MM.1S (cell line): ENCODE measurements around the gene ANKRD13D.

Experiments
- DNase-seq: peaks from one replicate; pipeline ENCODE4 v3.0.0-alpha.2; 2015
- H2AFZ ChIP-seq: fragments of 300-600 bp; sonication (generic); 2 replicates; pipeline ENCODE4 v1.6.0; 2016; ENCODE audit warnings: antibody characterized with exemption, low read length
- H3F3A ChIP-seq: fragments of 300-600 bp; sonication (generic); 2 replicates; pipeline ENCODE4 v1.6.1; 2016; ENCODE audit warnings: mild to moderate bottlenecking, antibody characterized with exemption, low read length, moderate library complexity, mixed read lengths; ENCODE audit not compliant: insufficient read depth
- H3K27ac ChIP-seq: fragments of 300-600 bp; sonication (generic); 2 replicates; pipeline ENCODE4 v1.5.1; 2016; ENCODE audit warnings: mild to moderate bottlenecking, low read length
- H3K27me3 ChIP-seq: fragments of 300-600 bp; sonication (generic); replicated peaks from 2 replicates; pipeline ENCODE4 v1.6.0; 2016; ENCODE audit warnings: low read length; ENCODE audit not compliant: insufficient read depth
- H3K36me3 ChIP-seq: fragments of 300-600 bp; sonication (generic); replicated peaks from 2 replicates; pipeline ENCODE4 v1.6.1; 2016; ENCODE audit warnings: mild to moderate bottlenecking, low read length, mixed read lengths; ENCODE audit not compliant: insufficient read depth
- H3K4me1 ChIP-seq: fragments of 300-600 bp; sonication (generic); 2 replicates; pipeline ENCODE4 v1.6.1; 2016; ENCODE audit warnings: low read length, mixed read lengths
- H3K4me2 ChIP-seq: fragments of 300-600 bp; sonication (generic); 2 replicates; pipeline ENCODE4 v1.6.0; 2016; ENCODE audit warnings: low read depth, low read length
- H3K4me3 ChIP-seq: fragments of 300-600 bp; sonication (generic); 2 replicates; pipeline ENCODE4 v1.5.1; 2016; ENCODE audit warnings: low read length, mixed read lengths
- H3K79me2 ChIP-seq: fragments of 300-600 bp; sonication (generic); 2 replicates; pipeline ENCODE4 v1.6.1; 2016; ENCODE audit warnings: mixed run types, low read length, mixed read lengths
- H3K9ac ChIP-seq: fragments of 300-600 bp; sonication (generic); 2 replicates; pipeline ENCODE4 v1.6.1; 2016; ENCODE audit warnings: low read length, mixed read lengths
- H3K9me2 ChIP-seq: fragments of 300-600 bp; sonication (generic); replicated peaks from 2 replicates; pipeline ENCODE4 v1.6.1; 2016; ENCODE audit warnings: mild to moderate bottlenecking, low read length, mixed read lengths; ENCODE audit not compliant: insufficient read depth
- H3K9me3 ChIP-seq: fragments of 300-600 bp; sonication (generic); replicated peaks from 2 replicates; pipeline ENCODE4 v1.6.1; 2016; ENCODE audit warnings: mild to moderate bottlenecking, low read length, mixed read lengths; ENCODE audit not compliant: insufficient read depth
- H4K20me1 ChIP-seq: fragments of 300-600 bp; sonication (generic); 2 replicates; pipeline ENCODE4 v1.6.1; 2016; ENCODE audit warnings: mild to moderate bottlenecking, low read length, moderate library complexity, mixed read lengths; ENCODE audit not compliant: insufficient read depth
- EZH2 ChIP-seq: fragments of 300-600 bp; sonication (generic); optimal IDR thresholded peaks from 2 replicates; pipeline ENCODE3; 2017; ENCODE audit warnings: low read depth, mild to moderate bottlenecking, antibody characterized with exemption, low read length, mixed read lengths
- EZH2phosphoT487 ChIP-seq: fragments of 300-600 bp; sonication (generic); IDR thresholded peaks from 2 replicates; pipeline ENCODE4 v1.6.1; 2018; ENCODE audit warnings: antibody characterized with exemption, low read length
- TF ChIP-seq, protein P1 (sequence below): fragments of 300-600 bp; sonication (generic); IDR thresholded peaks from 2 replicates; pipeline ENCODE4 v1.5.1; 2016; ENCODE audit warnings: antibody characterized with exemption, low read length, mixed read lengths

Gene ANKRD13D

DNA sequence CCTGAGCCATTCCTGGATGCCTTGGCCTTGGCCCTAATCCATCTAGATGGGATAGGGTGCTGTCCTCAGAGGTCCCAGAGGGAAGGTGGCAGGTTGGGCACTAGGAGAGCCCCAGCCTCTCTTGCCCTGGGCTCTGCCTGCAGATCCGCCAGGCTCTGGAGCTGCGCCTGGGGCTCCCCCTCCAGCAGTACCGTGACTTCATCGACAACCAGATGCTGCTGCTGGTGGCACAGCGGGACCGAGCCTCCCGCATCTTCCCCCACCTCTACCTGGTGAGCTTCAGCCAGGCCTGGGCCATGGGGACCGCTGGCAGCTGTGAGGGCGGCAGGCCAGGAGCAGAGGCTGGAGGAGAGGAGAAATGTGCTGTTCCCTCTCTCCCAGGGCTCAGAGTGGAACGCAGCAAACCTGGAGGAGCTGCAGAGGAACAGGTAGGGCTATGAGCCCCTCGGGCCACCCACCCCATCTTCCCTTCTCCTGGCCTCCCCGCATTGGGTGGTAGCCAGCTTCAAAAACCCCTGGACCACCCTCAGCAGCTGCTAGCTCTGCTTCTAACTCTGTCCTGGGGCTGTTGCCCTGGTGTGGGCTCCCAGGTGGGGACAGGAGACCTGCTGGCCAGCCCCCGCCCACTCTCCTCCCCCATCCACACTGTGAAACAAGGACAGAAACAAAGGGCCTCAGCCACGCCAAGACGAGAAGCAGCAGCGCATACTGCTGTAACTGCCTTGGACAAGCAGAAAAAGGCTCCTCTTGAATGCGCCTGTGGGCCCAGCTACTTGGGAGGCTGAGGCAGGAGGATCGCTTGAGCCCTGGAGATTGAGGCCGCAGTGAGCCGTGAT, 19.1 kb downstream of the ANKRD13D start:
- Histone ChIP-seq H3K27ac (no peak overlapping the region), H3K9ac (no peak overlapping the region), H3K27me3 (no peaks in the 10 kb centered on the region), H2AFZ (no peak overlapping the region), H3K4me1 (no peaks in the 10 kb centered on the region), H3K4me3 (no peak overlapping the region), H3K9me3 (no peaks in the 10 kb centered on the region), H4K20me1 (no peaks in the 10 kb centered on the region), H3K4me2 (no peak overlapping the region), H3K9me2 (no peaks in the 10 kb centered on the region), H3K79me2 (no peaks in the 10 kb centered on the region), H3K36me3 (no peaks in the 10 kb centered on the region), H3F3A (no peaks in the 10 kb centered on the region)
- no peak for DNase-seq
- TF ChIP-seq, protein P1, sequence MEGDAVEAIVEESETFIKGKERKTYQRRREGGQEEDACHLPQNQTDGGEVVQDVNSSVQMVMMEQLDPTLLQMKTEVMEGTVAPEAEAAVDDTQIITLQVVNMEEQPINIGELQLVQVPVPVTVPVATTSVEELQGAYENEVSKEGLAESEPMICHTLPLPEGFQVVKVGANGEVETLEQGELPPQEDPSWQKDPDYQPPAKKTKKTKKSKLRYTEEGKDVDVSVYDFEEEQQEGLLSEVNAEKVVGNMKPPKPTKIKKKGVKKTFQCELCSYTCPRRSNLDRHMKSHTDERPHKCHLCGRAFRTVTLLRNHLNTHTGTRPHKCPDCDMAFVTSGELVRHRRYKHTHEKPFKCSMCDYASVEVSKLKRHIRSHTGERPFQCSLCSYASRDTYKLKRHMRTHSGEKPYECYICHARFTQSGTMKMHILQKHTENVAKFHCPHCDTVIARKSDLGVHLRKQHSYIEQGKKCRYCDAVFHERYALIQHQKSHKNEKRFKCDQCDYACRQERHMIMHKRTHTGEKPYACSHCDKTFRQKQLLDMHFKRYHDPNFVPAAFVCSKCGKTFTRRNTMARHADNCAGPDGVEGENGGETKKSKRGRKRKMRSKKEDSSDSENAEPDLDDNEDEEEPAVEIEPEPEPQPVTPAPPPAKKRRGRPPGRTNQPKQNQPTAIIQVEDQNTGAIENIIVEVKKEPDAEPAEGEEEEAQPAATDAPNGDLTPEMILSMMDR: no peak

- Histone ChIP-seq H3K4me1 (no peaks in the 10 kb centered on the region), H2AFZ (no peak overlapping the region), H4K20me1 (no peaks in the 10 kb centered on the region), H3K27me3 (no peaks in the 10 kb centered on the region), H3K9me2 (no peaks in the 10 kb centered on the region), H3F3A (no peaks in the 10 kb centered on the region; the same call in 1 of the 2 replicates), H3K4me3 (no peak overlapping the region), H3K9me3 (no peaks in the 10 kb centered on the region), H3K36me3 (no peaks in the 10 kb centered on the region), H3K79me2 (no peaks in the 10 kb centered on the region), H3K4me2 (no peak overlapping the region), H3K9ac (no peak overlapping the region), H3K27ac (no peak overlapping the region)
- no peak for DNase-seq
- TF ChIP-seq EZH2 (no peak), EZH2phosphoT487 (no peak)
- TF ChIP-seq, protein P1: no peak
These were observed 20.1 kb downstream of the ANKRD13D start for GRCh38 chr11:67309166-67309565.

DNA sequence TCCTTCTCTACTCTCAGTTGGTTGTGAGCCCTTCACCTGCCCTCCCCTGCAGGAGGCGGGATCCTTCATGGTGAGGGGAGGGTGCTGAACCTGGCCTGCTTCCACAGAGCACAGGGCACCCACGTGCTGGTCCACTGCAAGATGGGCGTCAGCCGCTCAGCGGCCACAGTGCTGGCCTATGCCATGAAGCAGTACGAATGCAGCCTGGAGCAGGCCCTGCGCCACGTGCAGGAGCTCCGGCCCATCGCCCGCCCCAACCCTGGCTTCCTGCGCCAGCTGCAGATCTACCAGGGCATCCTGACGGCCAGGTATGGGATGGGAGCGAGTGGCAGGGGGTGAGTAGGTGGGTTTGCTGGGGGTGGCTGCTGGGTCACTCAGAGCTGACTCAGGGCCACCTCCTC, 20.6 kb downstream of the ANKRD13D start:
- no peak for DNase-seq
- Histone ChIP-seq H3K79me2 (no peaks in the 10 kb centered on the region), H3K9me3 (no peaks in the 10 kb centered on the region), H3K36me3 (no peaks in the 10 kb centered on the region), H3F3A (no peaks in the 10 kb centered on the region; the same call in 1 of the 2 replicates), H3K4me2 (no peak overlapping the region), H3K9ac (no peak overlapping the region), H3K27ac (no peak overlapping the region), H3K4me3 (no peak overlapping the region), H3K4me1 (no peaks in the 10 kb centered on the region), H3K9me2 (no peaks in the 10 kb centered on the region), H3K27me3 (no peaks in the 10 kb centered on the region), H4K20me1 (no peaks in the 10 kb centered on the region), H2AFZ (no peak overlapping the region)
- TF ChIP-seq EZH2 (no peak), EZH2phosphoT487 (no peak)
- TF ChIP-seq, protein P1: no peak
